Karpas-422 (cell line): ENCODE measurements around the gene HSF2BP. TPM values are rescaled to one million over a fixed set of nuclear protein-coding genes. Genes with fewer than 3 reads are reported as not detected.

ENCODE experiments used
- DNase-seq: peaks from one replicate; pipeline ENCODE4 v3.0.0-alpha.2; 2015
- H2AFZ ChIP-seq: fragments of 200-600 bp; sonication (generic); 2 replicates; pipeline ENCODE4 v1.6.1; 2014; ENCODE audit warnings: antibody characterized with exemption, low read length, mixed read lengths
- H3K27ac ChIP-seq: fragments of 200-600 bp; sonication (generic); 2 replicates; pipeline ENCODE4 v1.5.1; 2014; ENCODE audit warnings: mild to moderate bottlenecking, low read length, moderate library complexity
- H3K27me3 ChIP-seq: fragments of 200-600 bp; sonication (generic); 2 replicates; pipeline ENCODE4 v1.6.1; 2014; ENCODE audit warnings: low read length, mixed read lengths
- H3K36me3 ChIP-seq: fragments of 200-600 bp; sonication (generic); 2 replicates; pipeline ENCODE4 v1.6.1; 2014; ENCODE audit warnings: low read length, mixed read lengths; ENCODE audit not compliant: insufficient read depth
- H3K4me1 ChIP-seq: fragments of 200-600 bp; sonication (generic); 2 replicates; pipeline ENCODE4 v1.6.1; 2014; ENCODE audit warnings: mild to moderate bottlenecking, low read length, mixed read lengths
- H3K4me2 ChIP-seq: fragments of 200-600 bp; sonication (generic); 2 replicates; pipeline ENCODE4 v1.6.1; 2014; ENCODE audit warnings: low read length, low read depth, mild to moderate bottlenecking; ENCODE audit not compliant: poor library complexity, severe bottlenecking
- H3K4me3 ChIP-seq: fragments of 200-600 bp; sonication (generic); 2 replicates; pipeline ENCODE4 v1.5.1; 2014; ENCODE audit warnings: mild to moderate bottlenecking, antibody characterized with exemption, low read length, mixed read lengths
- H3K79me2 ChIP-seq: fragments of 200-600 bp; sonication (generic); 2 replicates; pipeline ENCODE4 v1.6.1; 2014; ENCODE audit warnings: mild to moderate bottlenecking, low read length, mixed read lengths
- H3K9ac ChIP-seq: fragments of 200-600 bp; sonication (generic); 2 replicates; pipeline ENCODE4 v1.6.0; 2014; ENCODE audit warnings: low read length
- H3K9me2 ChIP-seq: fragments of 200-600 bp; sonication (generic), shearing (Covaris generic); replicated peaks from 2 replicates; pipeline ENCODE4 v1.6.0; 2014; ENCODE audit warnings: mild to moderate bottlenecking, low read length, moderate library complexity; ENCODE audit not compliant: insufficient read depth
- H3K9me3 ChIP-seq: fragments of 300-700, 200-600 bp; sonication (generic); 2 replicates; pipeline ENCODE4 v1.6.1; 2014; ENCODE audit warnings: low read length, mixed read lengths
- H4K20me1 ChIP-seq: fragments of 200-600 bp; sonication (generic); 2 replicates; pipeline ENCODE4 v1.6.1; 2014; ENCODE audit warnings: mild to moderate bottlenecking, antibody characterized with exemption, low read length, low read depth; ENCODE audit not compliant: insufficient read depth
- total RNA-seq: library from RNA; depleted of rRNA; stranded (reverse); fragments of >200 nt; shearing (Covaris generic); gene quantifications from 2 replicates; pipeline ENCODE4 v1.2.3, GENCODE V29; 2014; ENCODE audit warnings: low replicate concordance

Gene HSF2BP
- total RNA-seq, 1 experiment from 2014 or later: 0.67 TPM

- no peak overlapping the region for H3K9ac ChIP-seq
- H4K20me1 ChIP-seq: peaks cover 9% of the 10 kb centered on the region; the same call in 1 of the 2 replicates
- H2AFZ ChIP-seq: no peak overlapping the region
- H3K4me3 ChIP-seq: no peak overlapping the region
- peaks cover 53% of the 10 kb centered on the region for H3K36me3 ChIP-seq
- no peak overlapping the region for H3K27ac ChIP-seq
- no peak for DNase-seq
- H3K27me3 ChIP-seq: no peaks in the 10 kb centered on the region
- no peak overlapping the region for H3K4me2 ChIP-seq
- no peaks in the 10 kb centered on the region for H3K9me2 ChIP-seq
- no peaks in the 10 kb centered on the region for H3K4me1 ChIP-seq
- peaks cover 52% of the 10 kb centered on the region for H3K79me2 ChIP-seq
- no peaks in the 10 kb centered on the region for H3K9me3 ChIP-seq
Measured at GRCh38 chr21:43679951-43680350, 20.7 kb upstream of the HSF2BP start.

DNA sequence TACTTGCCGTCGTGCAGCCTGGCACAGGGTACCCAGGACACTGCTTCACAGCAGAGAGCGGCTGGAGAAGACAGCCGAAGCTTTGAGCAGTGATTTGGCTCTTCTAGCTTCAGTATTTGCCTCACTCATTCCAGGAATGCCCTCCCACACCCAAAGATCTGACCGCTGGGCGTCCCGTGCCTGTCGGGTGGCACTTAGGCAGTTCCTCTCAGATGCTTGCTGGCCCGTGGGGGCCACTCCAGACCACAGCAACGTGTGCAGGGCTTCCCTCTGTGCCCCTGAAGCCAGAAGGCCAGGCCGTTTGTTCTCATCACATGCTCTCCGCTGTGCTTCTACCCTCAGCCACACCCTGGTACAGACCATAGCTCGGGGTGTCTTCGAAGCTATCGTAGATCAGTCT, 17.1 kb upstream of the HSF2BP start:
- Histone ChIP-seq H3K4me1 (no peaks in the 10 kb centered on the region), H3K4me2 (no peak overlapping the region), H3K9me2 (no peaks in the 10 kb centered on the region), H3K27me3 (no peaks in the 10 kb centered on the region), H3K36me3 (peaks cover 50% of the 10 kb centered on the region), H3K4me3 (no peak overlapping the region), H3K9me3 (no peaks in the 10 kb centered on the region), H3K79me2 (peaks cover 58% of the 10 kb centered on the region), H4K20me1 (peaks cover 9% of the 10 kb centered on the region; the same call in 1 of the 2 replicates), H3K9ac (no peak overlapping the region), H2AFZ (no peak overlapping the region), H3K27ac (no peak overlapping the region)
- DNase-seq: no peak

DNA sequence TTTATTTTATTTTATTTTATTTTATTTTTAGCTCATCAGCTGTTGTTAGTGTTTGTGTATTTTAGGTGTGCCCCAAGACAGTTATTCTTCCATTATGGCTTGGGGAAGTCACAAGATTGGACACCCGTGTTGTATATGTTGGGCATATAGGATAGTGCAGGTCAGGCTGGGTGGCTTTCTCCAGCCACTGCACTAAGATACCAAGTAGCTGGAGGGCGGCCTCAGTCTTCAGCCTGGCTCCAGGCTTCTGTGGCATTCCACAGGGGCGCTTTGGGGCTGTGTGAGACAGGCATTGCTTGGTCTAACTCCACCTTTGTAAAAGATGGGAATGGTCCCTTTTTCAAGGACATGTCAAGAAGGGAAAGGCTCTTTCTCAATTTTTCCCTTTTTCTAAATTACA, 16.6 kb upstream of the HSF2BP start:
- Histone ChIP-seq H2AFZ (no peak overlapping the region), H3K79me2 (peaks cover 60% of the 10 kb centered on the region), H3K4me2 (no peak overlapping the region), H3K27me3 (no peaks in the 10 kb centered on the region), H3K9me3 (no peaks in the 10 kb centered on the region), H3K27ac (no peak overlapping the region), H3K4me3 (no peak overlapping the region), H4K20me1 (peaks cover 9% of the 10 kb centered on the region; the same call in 1 of the 2 replicates), H3K4me1 (no peaks in the 10 kb centered on the region), H3K36me3 (peaks cover 50% of the 10 kb centered on the region), H3K9ac (no peak overlapping the region), H3K9me2 (no peaks in the 10 kb centered on the region)
- DNase-seq: no peak

DNA sequence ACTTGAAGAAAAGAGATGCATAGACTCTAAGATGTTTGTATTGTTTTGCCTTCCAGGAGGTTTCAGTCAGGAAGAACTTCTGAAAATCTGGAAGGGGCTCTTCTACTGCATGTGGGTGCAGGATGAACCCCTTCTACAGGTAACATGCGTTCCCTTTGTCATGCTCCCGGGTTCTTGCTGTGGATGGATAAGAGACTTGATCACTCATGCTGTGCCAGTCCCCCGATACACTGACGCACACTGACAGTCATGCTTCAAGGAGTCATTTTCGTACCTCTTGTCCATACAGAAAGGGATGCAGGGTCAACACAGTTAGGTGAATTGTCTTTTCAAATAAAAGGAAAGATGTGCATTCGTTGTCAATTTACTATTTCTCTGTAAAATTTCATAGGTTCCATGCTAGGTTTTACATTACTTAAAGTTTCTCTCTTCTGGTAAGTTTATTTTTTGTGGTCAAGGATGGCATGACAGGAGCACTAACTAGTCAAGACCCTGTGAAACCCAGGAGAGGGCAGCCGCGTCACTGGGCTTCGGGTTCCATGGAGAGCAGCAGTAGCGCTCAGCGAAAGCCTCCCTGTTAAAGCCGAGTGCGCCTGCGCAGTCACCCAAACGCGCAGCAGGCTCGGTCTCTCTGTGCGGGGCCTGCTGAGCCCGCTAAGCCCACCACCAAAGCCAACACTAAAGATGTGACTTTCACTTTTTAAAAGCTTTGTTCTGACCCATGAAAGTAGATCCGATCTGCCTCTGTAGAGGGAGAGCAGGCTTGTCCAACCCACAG, 10.7 kb upstream of the HSF2BP start:
- DNase-seq: no peak
- peaks cover 25% of the 10 kb centered on the region for H3K4me1 ChIP-seq
- H3K9me3 ChIP-seq: no peaks in the 10 kb centered on the region
- peaks cover 38% of the 10 kb centered on the region for H3K36me3 ChIP-seq
- no peak overlapping the region for H3K4me2 ChIP-seq
- no peak overlapping the region for H3K9ac ChIP-seq
- peaks cover 76% of the 10 kb centered on the region for H3K79me2 ChIP-seq
- no peaks in the 10 kb centered on the region for H3K9me2 ChIP-seq
- H3K4me3 ChIP-seq: no peak overlapping the region
- no peak overlapping the region for H2AFZ ChIP-seq
- no peaks in the 10 kb centered on the region for H3K27me3 ChIP-seq
- peaks cover 25% of the 10 kb centered on the region for H4K20me1 ChIP-seq
- H3K27ac ChIP-seq: no peak overlapping the region

DNA sequence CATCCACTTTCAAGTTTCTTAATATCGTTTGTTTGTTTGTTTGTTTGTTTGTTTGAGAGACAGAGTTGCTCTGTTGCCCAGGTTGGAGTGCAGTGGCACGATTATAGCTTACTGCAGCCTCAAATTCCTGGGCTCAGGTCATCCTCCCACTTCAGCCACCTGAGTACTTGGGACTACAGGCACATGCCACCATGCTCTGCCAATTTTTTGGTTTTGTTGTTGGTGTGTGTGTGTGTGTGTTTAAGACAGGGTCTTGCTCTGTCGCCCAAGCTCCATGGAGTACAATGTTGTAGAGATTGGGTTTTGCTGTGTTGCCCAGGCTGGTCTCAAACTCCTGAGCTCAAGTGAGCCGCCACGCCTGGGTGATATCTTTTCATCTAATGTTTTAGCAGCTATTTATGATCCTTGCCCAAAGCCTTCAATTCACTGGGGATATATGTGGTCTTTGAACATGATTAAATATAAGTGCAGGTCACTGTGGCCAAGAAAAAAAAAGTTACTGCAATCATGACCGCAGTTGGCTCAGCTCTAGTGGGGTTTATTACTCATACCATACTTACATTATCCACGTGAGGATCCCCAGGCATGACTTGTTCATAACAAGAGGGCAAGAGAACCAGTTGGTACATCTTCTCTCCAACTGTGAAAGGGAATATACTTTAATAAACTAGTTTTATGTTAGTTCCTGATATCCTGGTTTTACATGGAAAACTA, 8.1 kb upstream of the HSF2BP start:
- no peak overlapping the region for H3K4me3 ChIP-seq
- peaks cover 90% of the 10 kb centered on the region for H3K79me2 ChIP-seq
- peak overlapping the region; percentile 20; the same call in 1 of the 2 replicates for H3K27ac ChIP-seq
- no peak overlapping the region for H3K9ac ChIP-seq
- H2AFZ ChIP-seq: no peak overlapping the region
- DNase-seq: peak; percentile 76
- peaks cover 33% of the 10 kb centered on the region for H4K20me1 ChIP-seq
- H3K36me3 ChIP-seq: peaks cover 51% of the 10 kb centered on the region
- H3K4me1 ChIP-seq: peaks cover 27% of the 10 kb centered on the region
- no peaks in the 10 kb centered on the region for H3K27me3 ChIP-seq
- H3K4me2 ChIP-seq: peak overlapping the region; percentile 18
- H3K9me3 ChIP-seq: no peaks in the 10 kb centered on the region
- no peaks in the 10 kb centered on the region for H3K9me2 ChIP-seq

GRCh38 chr21:43665879-43666278, 6.6 kb upstream of the HSF2BP start:
- DNase-seq: no peak
- peaks cover 51% of the 10 kb centered on the region for H3K36me3 ChIP-seq
- H3K9me2 ChIP-seq: no peaks in the 10 kb centered on the region
- no peak overlapping the region for H2AFZ ChIP-seq
- H3K27ac ChIP-seq: no peak overlapping the region
- H3K9me3 ChIP-seq: no peaks in the 10 kb centered on the region
- no peak overlapping the region for H3K9ac ChIP-seq
- peaks cover 43% of the 10 kb centered on the region for H4K20me1 ChIP-seq
- H3K4me3 ChIP-seq: no peak overlapping the region
- no peaks in the 10 kb centered on the region for H3K27me3 ChIP-seq
- H3K4me1 ChIP-seq: peaks cover 39% of the 10 kb centered on the region
- H3K79me2 ChIP-seq: peaks cover 99% of the 10 kb centered on the region
- no peak overlapping the region for H3K4me2 ChIP-seq

DNA sequence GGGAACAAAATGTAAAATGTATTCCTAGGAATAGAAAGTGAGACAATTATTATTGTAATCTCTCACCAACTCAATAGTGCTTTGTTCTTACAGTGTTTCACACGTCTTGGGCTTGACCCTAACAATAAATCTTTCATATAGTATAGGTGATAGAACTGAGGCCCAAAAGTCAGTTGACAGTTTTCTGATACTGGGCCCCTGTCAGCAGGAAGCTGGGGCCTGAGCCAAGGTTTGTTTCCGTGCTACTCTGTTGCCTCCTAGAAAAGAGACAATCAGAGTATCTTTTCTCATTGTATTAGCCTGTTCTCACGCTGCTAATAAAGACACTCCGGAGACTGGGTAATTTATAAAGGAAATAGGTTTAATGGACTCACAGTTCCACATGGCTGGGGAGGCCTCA, 5.1 kb upstream of the HSF2BP start:
- Histone ChIP-seq H3K9ac (no peak overlapping the region), H3K9me2 (no peaks in the 10 kb centered on the region), H3K27ac (no peak overlapping the region), H3K36me3 (peaks cover 38% of the 10 kb centered on the region), H3K79me2 (peaks cover 98% of the 10 kb centered on the region), H3K4me1 (peaks cover 42% of the 10 kb centered on the region), H3K9me3 (no peaks in the 10 kb centered on the region), H2AFZ (no peak overlapping the region), H3K4me3 (no peak overlapping the region), H3K4me2 (no peak overlapping the region), H4K20me1 (peaks cover 38% of the 10 kb centered on the region), H3K27me3 (no peaks in the 10 kb centered on the region)
- DNase-seq: no peak

GRCh38 chr21:43663033-43663432, 3.7 kb upstream of the HSF2BP start:
- no peak overlapping the region for H3K27ac ChIP-seq
- H3K36me3 ChIP-seq: peaks cover 37% of the 10 kb centered on the region
- H3K9me3 ChIP-seq: no peaks in the 10 kb centered on the region
- H3K4me1 ChIP-seq: peaks cover 50% of the 10 kb centered on the region
- no peak overlapping the region for H3K4me2 ChIP-seq
- no peaks in the 10 kb centered on the region for H3K9me2 ChIP-seq
- H3K79me2 ChIP-seq: peaks cover 85% of the 10 kb centered on the region
- H3K9ac ChIP-seq: no peak overlapping the region
- no peak overlapping the region for H2AFZ ChIP-seq
- no peak overlapping the region for H3K4me3 ChIP-seq
- no peak for DNase-seq
- H4K20me1 ChIP-seq: peaks cover 36% of the 10 kb centered on the region
- H3K27me3 ChIP-seq: no peaks in the 10 kb centered on the region
